ENCODE data around the gene S1PR1. TPM values are rescaled to one million over a fixed set of nuclear protein-coding genes. Genes with fewer than 3 reads are reported as not detected.

S1PR1 gene
- polyA plus RNA-seq, 1 donor (not counting 4 experiments of a cell fraction or from before 2014, with no cell fraction given): 3.1 TPM

GRCh38 chr1:101221945-101222429, 14.8 kb upstream of the S1PR1 start:
- no peak overlapping the region for H2AFZ ChIP-seq (ENCODE audit: control insufficient read depth, low read length)
- FAIRE-seq: no peak

DNA sequence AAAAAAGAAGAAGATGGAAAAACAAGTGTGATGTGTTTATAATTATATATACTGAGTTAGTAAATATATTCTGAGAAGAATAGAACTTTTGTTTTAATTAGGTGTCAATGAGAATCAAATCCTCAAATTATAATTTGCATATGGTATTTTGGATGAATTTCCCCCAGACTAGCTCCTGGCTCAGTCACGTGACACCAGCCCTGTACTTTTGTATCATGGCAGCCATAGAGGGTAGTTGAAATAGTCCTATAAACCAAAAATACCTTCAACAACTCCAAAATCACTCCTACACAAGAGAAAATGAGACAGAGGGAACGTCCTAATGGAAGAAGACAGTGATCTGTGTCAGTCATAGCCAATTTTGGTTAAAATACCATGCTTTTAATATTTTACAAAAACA, 9.0 kb upstream of the S1PR1 start:
- no peak overlapping the region for H3K4me3 ChIP-seq (ENCODE audit: control insufficient read depth in 2 of 3, extremely low read depth in 1 of 3, insufficient read depth in 2 of 3, low read depth in 1 of 3, low read length in 3 of 3)
- H3K4me2 ChIP-seq (ENCODE audit: control insufficient read depth, extremely low read depth, insufficient read depth, low read depth, low read length): no peak overlapping the region
- FAIRE-seq (no peak), DNase-seq (ENCODE audit: low read depth, low spot score) (no peak)
- H3K4me1 ChIP-seq (ENCODE audit: control insufficient read depth, extremely low read depth, insufficient read depth, low read length): no peaks in the 10 kb centered on the region
- no peaks in the 10 kb centered on the region for H4K20me1 ChIP-seq (ENCODE audit: control insufficient read depth, extremely low read depth, insufficient read depth, low read length)
- H3K9ac ChIP-seq (ENCODE audit: control insufficient read depth, extremely low read depth, insufficient read depth, low read length): no peak overlapping the region
- H3K79me2 ChIP-seq (ENCODE audit: control insufficient read depth, insufficient read depth, low read length): no peaks in the 10 kb centered on the region
- H3K27ac ChIP-seq (ENCODE audit: control insufficient read depth, insufficient read depth, low read length): no peak overlapping the region
- no peaks in the 10 kb centered on the region for H3K36me3 ChIP-seq (ENCODE audit: control insufficient read depth in 2 of 2, extremely low read depth in 1 of 2, insufficient read depth in 2 of 2, low read length in 2 of 2)
- no peak overlapping the region for H2AFZ ChIP-seq (ENCODE audit: control insufficient read depth, low read length)
- no peaks in the 10 kb centered on the region for H3K9me1 ChIP-seq (ENCODE audit: control insufficient read depth, extremely low read depth, insufficient read depth, low read length)
- no peaks in the 10 kb centered on the region for H3K9me3 ChIP-seq (ENCODE audit: control insufficient read depth, low read depth, low read length)
- dilution Hi-C loops (cut with MboI; ENCODE audit: extremely low pct_ligation_motif_present, low sequenced_read_pairs): no loop called here
- peaks cover 9% of the 10 kb centered on the region for H3K27me3 ChIP-seq (ENCODE audit: control insufficient read depth, extremely low read depth, insufficient read depth, low read length)
- TF ChIP-seq EZH2 (IDR thresholded peaks at IDR 0.05; ENCODE audit: low read length): no peak
- TF ChIP-seq, protein P1, sequence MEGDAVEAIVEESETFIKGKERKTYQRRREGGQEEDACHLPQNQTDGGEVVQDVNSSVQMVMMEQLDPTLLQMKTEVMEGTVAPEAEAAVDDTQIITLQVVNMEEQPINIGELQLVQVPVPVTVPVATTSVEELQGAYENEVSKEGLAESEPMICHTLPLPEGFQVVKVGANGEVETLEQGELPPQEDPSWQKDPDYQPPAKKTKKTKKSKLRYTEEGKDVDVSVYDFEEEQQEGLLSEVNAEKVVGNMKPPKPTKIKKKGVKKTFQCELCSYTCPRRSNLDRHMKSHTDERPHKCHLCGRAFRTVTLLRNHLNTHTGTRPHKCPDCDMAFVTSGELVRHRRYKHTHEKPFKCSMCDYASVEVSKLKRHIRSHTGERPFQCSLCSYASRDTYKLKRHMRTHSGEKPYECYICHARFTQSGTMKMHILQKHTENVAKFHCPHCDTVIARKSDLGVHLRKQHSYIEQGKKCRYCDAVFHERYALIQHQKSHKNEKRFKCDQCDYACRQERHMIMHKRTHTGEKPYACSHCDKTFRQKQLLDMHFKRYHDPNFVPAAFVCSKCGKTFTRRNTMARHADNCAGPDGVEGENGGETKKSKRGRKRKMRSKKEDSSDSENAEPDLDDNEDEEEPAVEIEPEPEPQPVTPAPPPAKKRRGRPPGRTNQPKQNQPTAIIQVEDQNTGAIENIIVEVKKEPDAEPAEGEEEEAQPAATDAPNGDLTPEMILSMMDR (optimal IDR thresholded peaks at IDR 0.05 in 1 of 3, IDR thresholded peaks at IDR 0.05 in 1 of 3, conservative IDR thresholded peaks at IDR 0.05 in 1 of 3; ENCODE audit: extremely low read depth in 1 of 3, insufficient read depth in 2 of 3, low read length in 3 of 3): no peak

More at GRCh38 chr1:101221945-101222429, 14.8 kb upstream of the S1PR1 start:
- H3K36me3 ChIP-seq (ENCODE audit: control insufficient read depth in 2 of 2, extremely low read depth in 1 of 2, insufficient read depth in 2 of 2, low read length in 2 of 2): no peaks in the 10 kb centered on the region
- H3K9me3 ChIP-seq (ENCODE audit: control insufficient read depth, low read depth, low read length): no peaks in the 10 kb centered on the region
- dilution Hi-C loops (cut with MboI; ENCODE audit: extremely low pct_ligation_motif_present, low sequenced_read_pairs): no loop called here
- H3K9me1 ChIP-seq (ENCODE audit: control insufficient read depth, extremely low read depth, insufficient read depth, low read length): no peaks in the 10 kb centered on the region
- H3K4me1 ChIP-seq (ENCODE audit: control insufficient read depth, extremely low read depth, insufficient read depth, low read length): no peaks in the 10 kb centered on the region
- H3K9ac ChIP-seq (ENCODE audit: control insufficient read depth, extremely low read depth, insufficient read depth, low read length): no peak overlapping the region
- no peaks in the 10 kb centered on the region for H4K20me1 ChIP-seq (ENCODE audit: control insufficient read depth, extremely low read depth, insufficient read depth, low read length)
- TF ChIP-seq, protein P1 (optimal IDR thresholded peaks at IDR 0.05 in 1 of 3, IDR thresholded peaks at IDR 0.05 in 1 of 3, conservative IDR thresholded peaks at IDR 0.05 in 1 of 3; ENCODE audit: extremely low read depth in 1 of 3, insufficient read depth in 2 of 3, low read length in 3 of 3): no peak
- TF ChIP-seq EZH2 (IDR thresholded peaks at IDR 0.05; ENCODE audit: low read length): no peak
- H3K27ac ChIP-seq (ENCODE audit: control insufficient read depth, insufficient read depth, low read length): no peak overlapping the region
- H3K27me3 ChIP-seq (ENCODE audit: control insufficient read depth, extremely low read depth, insufficient read depth, low read length): no peaks in the 10 kb centered on the region
- no peak overlapping the region for H3K4me3 ChIP-seq (ENCODE audit: control insufficient read depth in 2 of 3, extremely low read depth in 1 of 3, insufficient read depth in 2 of 3, low read depth in 1 of 3, low read length in 3 of 3)
- DNase-seq (ENCODE audit: low read depth, low spot score): no peak
- no peaks in the 10 kb centered on the region for H3K79me2 ChIP-seq (ENCODE audit: control insufficient read depth, insufficient read depth, low read length)
- no peak overlapping the region for H3K4me2 ChIP-seq (ENCODE audit: control insufficient read depth, extremely low read depth, insufficient read depth, low read depth, low read length)
